HG02885 (cell line): Measurements from ENCODE around the gene SRD5A3.

Experiments
- ATAC-seq: cut with Tn5 transposase; IDR thresholded peaks from one replicate; pipeline ENCODE4 v1.9.1; 2021; ENCODE audit warnings: mild to moderate bottlenecking; ENCODE audit not compliant: unreplicated experiment, poor library complexity

SRD5A3 gene

GRCh38 chr4:55369968-55370367 lies 23.9 kb downstream of the SRD5A3 start:
- ATAC-seq: no peak

DNA sequence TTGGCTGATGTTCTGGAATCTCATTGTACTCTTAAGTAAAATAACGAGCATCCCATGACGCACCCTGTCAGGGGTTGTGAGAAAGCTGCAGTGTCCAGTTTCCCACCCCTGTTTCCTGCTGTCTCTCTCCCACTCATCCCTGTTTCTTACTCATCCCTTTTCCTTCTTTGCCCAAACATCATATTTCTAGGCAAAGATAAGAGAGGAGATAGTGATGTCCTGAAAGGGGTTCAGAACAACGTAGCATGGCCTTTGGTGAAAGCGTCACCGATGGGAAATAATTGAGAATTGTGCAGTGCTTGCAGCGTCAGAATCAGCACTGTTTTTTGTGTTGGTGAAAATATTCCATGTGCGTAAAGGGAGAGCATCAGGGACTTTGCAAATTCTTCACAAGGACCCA lies 26.2 kb downstream of the SRD5A3 start:
- ATAC-seq: no peak

- no peak for ATAC-seq
Measured at GRCh38 chr4:55373461-55373860, 27.4 kb downstream of the SRD5A3 start.

- ATAC-seq: no peak
Measured at GRCh38 chr4:55376698-55377097, 30.7 kb downstream of the SRD5A3 start.

GRCh38 chr4:55378617-55379467 lies 32.8 kb downstream of the SRD5A3 start:
- no peak for ATAC-seq

- no peak for ATAC-seq
Measured at GRCh38 chr4:55380576-55380975, 34.5 kb downstream of the SRD5A3 start.

- no peak for ATAC-seq
Measured at GRCh38 chr4:55381502-55381901, 35.5 kb downstream of the SRD5A3 start.

- ATAC-seq: no peak
Measured at GRCh38 chr4:55382488-55383003, 36.5 kb downstream of the SRD5A3 start.

GRCh38 chr4:55385201-55385649 lies 39.2 kb downstream of the SRD5A3 start:
- ATAC-seq: no peak

- ATAC-seq: peak; percentile 97
Measured at GRCh38 chr4:55386073-55386472, 40.0 kb downstream of the SRD5A3 start.

DNA sequence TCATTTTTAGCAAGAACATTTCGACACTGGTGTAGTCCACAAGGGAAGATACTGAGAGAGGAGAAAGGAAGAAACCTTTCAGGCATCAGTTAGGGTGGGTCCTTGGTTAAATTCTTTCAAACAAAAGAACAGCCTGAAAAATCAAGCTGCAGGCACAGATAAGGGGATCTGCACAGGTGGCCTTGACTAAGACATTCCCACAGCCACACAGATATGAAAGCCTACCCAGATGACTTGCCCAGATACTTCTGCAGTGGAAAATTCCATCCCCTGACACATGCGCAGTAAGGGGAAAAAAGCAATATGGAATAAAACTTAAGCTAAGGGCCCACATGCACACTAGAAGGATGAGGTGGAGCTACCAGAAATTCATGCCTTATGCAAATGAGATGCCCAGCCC lies 40.8 kb downstream of the SRD5A3 start:
- ATAC-seq: no peak

GRCh38 chr4:55393461-55394320 lies 47.6 kb downstream of the SRD5A3 start:
- ATAC-seq: no peak

- ATAC-seq: peak; percentile 0
Measured at GRCh38 chr4:55395218-55395528, 49.1 kb downstream of the SRD5A3 start.

GRCh38 chr4:55395529-55396307 lies 49.7 kb downstream of the SRD5A3 start, which contains the start of gene TMEM165:
TMEM165 (plus strand) TSS chr4:55395957; CDS start chr4:55396190, 233 bp downstream.
- peak; percentile 93 for ATAC-seq

GRCh38 chr4:55396308-55397125 lies 50.5 kb downstream of the SRD5A3 start:
- ATAC-seq: peak; percentile 26

DNA sequence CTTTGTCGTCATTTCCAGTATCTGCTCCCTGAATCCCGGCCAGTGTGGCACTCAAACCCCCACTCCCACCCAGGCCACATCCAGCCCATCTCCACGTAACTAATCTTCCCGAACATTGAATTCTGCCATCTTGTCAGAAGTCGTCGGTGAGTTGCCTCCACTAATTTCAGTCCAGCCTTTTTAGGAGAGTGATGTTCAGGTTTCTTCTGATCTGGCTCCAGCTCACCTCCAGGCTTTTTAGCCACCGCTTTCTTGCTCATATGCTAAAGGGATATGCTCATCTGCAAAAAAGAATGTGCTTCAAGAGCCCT lies 51.0 kb downstream of the SRD5A3 start:
- ATAC-seq: no peak

- no peak for ATAC-seq
Measured at GRCh38 chr4:55397520-55398321, 51.7 kb downstream of the SRD5A3 start.

DNA sequence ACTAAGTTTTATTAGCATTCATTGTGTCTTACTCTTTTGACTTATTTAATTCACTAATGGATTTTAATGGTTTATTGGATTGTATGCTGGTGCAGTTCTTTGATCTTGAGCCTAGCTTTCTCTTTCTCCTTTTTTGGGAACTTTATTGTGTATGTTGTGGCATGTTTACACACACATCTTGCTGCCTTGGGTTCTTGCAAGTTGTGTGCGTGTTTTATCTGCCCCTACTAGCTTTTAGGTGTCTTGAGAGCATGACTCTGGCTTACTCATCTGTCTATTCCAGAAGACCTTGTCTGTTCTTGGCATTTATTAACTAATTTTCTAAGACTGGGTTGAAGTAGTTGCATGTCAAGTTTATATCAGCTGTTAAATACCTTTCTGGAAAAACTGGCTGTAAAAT lies 52.4 kb downstream of the SRD5A3 start:
- ATAC-seq: no peak

DNA sequence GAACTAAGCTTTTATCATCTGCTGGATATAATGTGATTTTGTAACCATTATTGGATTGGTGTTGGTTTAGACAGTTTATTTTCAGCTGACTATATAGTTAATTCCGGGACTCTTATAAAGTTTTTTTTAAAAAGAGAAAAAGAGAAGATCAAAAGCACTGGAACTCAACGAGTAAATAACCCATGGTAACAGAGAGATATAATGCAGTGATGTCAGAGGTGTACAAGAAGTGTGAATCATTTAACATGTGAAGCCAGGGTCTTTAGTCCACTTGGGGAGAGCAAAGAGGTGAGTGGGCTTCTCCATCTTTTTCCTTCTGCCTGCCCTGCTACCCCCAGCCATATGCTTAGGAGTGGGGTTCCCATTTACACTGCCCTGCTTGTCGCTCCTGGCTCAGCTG lies 52.9 kb downstream of the SRD5A3 start:
- no peak for ATAC-seq
